Measurements from ENCODE around the gene OBSCN.

OBSCN gene

GRCh38 chr1:228424685-228425660, 217.1 kb downstream of the OBSCN start:
- no peak for DNase-seq

- DNase-seq, result no peak
Observed at GRCh38 chr1:228426518-228427175, 218.8 kb downstream of the OBSCN start.

- DNase-seq, result no peak
Observed at GRCh38 chr1:228428412-228428811, 220.6 kb downstream of the OBSCN start.

All from stimulated activated naive CD4-positive, alpha-beta T cell (primary cell).